GM21360 (cell line): ENCODE measurements around the gene TCERG1L.
"Not testable (repeated sequence)": the region's sequence is repeated elsewhere in the genome, so short reads cannot be mapped to it uniquely, and the experiment has no call there.

Experiments used
- ATAC-seq: cut with Tn5 transposase; IDR thresholded peaks from one replicate; pipeline ENCODE4 v1.9.1; 2021; ENCODE audit warnings: mild to moderate bottlenecking, moderate library complexity; ENCODE audit not compliant: unreplicated experiment

TCERG1L gene

GRCh38 chr10:131113709-131114291 is 197.7 kb downstream of the TCERG1L start:
- ATAC-seq, result no peak

GRCh38 chr10:131113165-131113564 is 198.4 kb downstream of the TCERG1L start:
- no peak for ATAC-seq

- ATAC-seq, result no peak
Measured at GRCh38 chr10:131112691-131113090, 198.8 kb downstream of the TCERG1L start.

GRCh38 chr10:131111471-131112080 is 199.9 kb downstream of the TCERG1L start:
- no peak for ATAC-seq

DNA sequence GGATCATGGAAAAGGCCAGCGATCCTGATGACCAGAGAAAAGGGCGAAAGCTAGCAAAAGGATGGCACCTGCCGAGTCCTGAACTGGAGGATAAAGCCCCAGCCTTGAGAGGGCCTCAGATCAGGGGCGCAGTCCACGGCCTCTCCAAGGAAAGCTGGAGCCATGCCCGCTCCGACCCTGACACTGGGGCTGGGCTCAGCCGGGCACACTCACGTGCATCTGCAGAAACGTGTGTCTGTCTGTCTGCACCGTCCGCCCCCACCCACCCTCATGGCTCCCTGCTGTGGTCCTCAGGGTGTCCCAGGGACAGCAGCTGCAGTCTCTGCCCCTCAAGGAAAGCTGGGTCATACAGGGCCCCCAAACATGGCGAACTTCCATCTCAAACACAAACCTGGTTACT is 200.5 kb downstream of the TCERG1L start:
- no peak for ATAC-seq

DNA sequence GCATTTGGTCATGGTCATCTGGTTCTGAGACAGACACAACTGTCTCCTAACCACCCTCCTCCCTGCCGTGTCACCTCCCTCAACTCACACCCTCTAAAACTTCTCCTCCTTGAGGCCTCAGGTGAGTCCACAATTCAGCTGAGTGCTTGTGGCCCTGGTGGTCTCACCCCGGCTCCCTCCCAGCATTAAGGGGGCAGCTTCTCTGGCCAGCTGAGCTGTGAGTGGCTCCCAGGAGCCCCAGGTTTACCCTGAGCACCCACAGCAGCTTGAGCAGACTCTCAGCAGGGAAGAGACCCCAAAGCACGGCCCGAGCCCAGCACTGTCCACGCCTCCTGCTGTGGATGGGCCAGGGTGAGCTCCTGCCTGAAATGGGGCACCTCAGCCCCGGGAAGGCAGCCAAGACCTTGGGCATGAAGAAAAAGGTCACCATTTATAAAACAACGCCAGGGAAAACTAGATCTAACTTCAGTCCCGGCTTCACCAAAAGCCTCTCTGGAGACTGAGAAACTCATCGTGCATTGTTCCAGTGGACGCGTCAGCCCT is 201.2 kb downstream of the TCERG1L start:
- ATAC-seq, result no peak

DNA sequence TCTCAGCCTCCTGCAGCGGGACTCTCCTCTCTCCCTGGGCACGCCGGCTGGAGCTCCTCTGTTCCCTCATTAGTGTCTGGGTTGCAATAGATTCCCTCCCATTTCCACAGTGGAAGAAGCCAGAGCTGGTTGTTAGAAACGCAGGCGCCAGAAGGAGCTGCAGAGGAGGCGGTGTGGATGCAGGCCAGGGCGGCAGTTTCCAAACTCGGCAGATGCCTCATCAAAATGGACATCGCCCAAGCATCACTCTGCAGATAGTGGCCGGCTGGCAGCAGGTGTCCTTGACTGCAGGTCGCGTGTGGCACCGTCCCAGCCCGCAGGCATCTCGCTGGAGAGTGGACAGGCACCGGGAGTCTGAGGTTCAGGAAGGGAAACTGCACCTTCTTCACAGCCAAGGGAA is 201.8 kb downstream of the TCERG1L start:
- no peak for ATAC-seq

DNA sequence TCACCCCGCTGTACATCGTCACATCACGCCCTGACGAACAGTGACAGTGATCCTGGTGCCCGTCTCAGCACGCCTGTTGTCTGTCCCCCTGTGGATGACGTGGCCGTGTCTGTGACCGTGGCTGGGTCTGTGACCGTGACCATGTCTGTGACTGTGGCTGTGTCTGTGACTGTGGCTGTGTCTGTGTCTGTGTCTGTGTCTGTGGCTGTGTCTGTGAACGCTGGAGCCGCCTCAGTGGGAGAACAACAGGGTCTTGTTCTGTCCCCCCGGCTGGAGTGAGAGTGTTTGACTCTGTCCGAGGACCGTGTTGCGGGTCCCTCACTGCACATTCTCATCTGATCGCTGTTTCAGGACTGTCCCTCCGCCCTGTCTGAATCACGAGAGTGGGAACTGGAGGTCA is 202.2 kb downstream of the TCERG1L start:
- no peak for ATAC-seq

DNA sequence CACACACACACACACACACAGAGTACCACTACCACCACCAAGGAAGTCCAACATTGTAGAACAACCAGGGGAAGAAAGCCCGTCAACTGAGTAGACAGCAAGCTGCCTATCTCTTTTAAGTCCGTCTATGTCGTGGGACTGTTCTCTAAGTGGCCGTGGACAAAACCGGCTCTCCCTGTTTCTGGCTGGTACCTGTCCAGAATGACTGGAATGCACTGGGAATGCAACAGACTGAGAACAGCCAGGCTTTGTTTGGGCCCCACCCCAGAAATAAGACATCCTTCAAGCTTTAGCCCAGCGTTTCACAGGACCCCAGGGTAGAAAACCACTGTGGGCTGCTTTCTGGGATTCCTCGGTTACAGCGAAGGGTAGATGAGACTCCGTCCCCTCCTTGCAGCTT is 203.6 kb downstream of the TCERG1L start:
- no peak for ATAC-seq

- no peak for ATAC-seq
Measured at GRCh38 chr10:131102676-131103075, 208.8 kb downstream of the TCERG1L start.

- no peak for ATAC-seq
Measured at GRCh38 chr10:131102147-131102546, 209.4 kb downstream of the TCERG1L start.

DNA sequence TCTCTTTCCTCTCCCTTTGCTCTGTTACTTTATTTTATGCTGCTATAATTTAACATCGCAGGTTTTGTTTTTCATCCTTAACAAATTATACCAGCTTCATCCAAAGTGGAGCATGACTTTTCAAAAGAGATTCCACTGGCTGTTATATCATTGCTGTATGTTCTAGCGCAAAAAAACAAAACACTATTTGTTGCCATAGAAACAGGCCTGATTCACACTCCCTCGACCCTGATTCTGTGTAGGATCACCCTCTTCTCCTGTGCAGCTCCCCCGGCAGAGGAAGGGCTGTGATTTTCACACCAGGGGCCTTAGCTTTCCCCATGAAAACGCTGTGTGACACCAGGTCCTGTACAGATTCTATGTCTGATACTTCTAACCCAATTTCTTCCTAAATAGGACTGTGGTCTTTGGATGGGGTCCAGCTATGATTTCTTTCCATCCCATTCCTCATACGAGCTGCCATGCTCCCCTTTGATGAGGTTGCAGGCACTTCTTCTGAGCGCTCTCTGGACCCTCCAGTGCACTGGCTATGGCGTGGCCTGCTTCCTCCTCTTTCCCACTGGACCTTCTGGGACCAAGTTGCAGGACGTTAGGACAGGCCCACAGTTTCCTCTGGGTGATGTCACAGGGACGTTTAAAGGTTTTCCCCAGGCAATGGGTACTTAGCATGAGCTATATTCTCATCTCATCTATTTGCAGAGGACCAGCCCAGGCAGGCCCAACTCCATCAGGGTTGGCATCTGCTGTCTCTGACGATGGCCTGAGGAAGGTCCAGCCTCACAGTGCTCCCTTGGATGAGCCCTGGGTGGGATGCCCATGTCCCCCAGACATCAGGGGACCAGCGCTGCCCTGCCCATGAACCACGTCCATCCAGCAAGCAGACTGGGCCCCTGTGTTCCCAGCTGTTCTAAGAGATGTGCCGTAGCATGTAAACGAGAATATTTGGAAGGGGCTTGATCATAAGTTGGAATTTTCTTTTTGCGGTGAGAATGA is 210.8 kb downstream of the TCERG1L start:
- not testable (repeated sequence) for ATAC-seq

GRCh38 chr10:131099028-131099726 is 212.3 kb downstream of the TCERG1L start:
- no peak for ATAC-seq

DNA sequence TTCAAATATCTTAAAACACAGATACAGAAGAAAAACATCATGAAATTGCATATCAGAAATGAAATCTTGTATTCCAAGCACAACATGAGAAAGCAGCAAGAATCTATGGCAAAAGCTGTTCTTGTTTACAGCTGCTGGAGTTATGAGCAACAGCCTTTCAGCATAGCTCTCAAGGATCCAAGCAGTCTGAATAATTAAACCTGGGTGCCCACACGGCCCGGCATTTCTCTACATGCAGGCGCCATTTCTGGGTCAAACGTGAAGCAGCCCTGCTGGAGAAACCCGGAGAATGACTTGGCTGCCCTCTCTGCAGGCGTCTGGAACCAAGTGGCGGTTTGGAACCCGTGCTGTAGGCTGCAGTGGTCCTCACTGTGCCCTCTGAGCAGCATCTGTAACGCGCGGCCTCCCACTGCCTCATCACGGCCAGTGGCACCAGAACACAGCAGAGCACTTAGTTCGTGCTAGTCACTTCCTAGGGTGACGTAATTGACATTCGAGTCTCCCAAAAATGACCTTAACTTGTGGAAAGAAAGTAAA is 213.0 kb downstream of the TCERG1L start:
- ATAC-seq, result no peak

GRCh38 chr10:131096031-131096430 is 215.5 kb downstream of the TCERG1L start:
- no peak for ATAC-seq

DNA sequence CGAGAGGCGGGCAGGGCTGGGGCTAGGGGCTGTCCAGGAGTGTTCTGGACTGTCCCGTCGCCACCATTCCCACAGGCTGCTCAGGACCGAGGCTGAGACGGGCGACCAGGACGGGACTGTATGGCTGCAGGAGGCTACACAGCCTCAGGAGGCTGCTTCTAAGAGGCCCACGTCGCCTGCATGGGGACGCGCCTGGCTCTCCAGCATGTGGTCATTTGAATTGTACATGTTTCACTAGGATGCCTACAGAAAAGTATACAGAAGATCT is 216.3 kb downstream of the TCERG1L start:
- no peak for ATAC-seq

DNA sequence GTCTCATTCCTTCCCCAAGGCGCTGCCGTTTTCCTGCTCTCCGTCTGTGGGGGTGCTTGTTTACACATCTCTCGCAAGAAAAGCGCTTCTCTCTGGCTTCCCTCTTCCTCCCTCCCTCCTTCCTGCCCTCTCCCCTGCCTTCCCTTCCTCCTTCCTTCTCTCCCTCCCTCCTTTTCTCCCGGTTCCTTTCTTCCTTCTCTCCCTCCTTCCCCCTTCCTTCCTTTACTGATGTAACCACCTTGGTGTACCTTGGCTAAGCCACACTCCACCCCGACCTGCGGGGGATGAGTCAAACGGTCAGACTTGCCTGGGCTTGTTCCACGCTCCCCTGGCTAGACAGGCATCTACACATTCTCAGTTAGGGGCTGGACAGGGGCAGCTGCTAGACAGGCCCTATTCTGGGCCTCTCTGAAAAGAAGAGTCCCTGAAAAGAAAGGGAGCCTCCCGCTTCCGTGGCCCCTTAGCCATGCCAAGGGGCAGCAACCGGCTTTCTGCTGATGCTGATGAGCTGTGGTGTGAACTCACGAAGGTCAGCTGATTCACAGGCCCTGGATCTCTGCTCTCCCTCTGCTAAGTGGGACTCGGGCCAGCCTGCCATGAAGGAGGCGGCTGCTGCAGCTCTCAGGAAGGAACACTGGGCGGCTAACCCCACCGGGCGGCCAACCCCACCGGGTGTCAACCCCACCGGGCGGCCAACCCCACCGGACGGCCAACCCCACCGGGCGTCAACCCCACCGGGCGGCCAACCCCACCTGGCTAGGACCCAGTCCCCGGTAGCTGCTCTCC is 216.8 kb downstream of the TCERG1L start:
- ATAC-seq, result no peak

DNA sequence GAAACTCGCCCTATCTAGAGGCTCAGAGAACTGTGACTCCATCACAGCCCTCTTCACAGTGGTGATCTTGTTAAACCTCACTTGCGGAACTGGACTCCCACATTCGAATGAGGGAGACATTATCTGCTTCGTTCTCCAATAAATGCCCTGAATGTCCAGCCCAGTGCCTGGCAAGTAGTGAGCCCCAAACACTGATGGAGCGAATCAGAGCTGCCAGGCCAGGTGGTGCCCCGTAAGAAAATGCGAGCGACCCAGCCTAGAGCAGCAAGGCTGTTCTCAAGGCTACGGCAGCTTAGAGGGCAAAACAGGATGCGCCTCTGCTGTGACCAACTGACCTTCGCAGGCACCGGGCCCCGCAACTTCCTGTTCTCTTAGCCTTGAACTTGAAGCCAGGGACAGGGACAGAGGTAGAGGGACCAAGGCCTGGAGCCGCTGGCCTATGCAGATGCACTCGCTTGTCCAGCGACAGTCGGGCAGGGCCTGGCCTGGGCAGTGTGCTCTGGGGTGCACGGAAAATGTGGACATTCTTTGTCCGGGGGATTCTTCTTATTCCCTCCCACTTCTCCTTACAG is 217.6 kb downstream of the TCERG1L start:
- no peak for ATAC-seq

DNA sequence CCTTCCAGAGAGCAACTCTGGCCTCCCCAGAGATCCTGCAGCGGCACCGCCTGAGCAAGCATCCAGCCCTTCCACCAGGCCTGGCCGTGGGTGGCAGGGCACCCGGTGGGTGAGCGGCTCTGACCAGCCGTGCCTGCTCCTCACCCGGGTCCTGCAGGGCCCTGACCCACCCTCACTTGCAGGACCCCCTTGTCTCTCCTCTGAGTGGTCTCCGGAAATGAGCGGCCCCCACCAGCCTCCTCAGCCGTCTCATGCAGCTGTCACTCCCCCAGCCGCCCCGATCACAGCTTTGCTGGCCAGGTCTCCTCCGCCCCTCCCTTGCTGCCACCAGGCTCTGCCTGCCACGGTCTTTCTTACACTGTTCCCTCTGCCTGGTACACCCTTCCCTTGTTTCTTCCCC is 218.2 kb downstream of the TCERG1L start:
- ATAC-seq, result no peak

DNA sequence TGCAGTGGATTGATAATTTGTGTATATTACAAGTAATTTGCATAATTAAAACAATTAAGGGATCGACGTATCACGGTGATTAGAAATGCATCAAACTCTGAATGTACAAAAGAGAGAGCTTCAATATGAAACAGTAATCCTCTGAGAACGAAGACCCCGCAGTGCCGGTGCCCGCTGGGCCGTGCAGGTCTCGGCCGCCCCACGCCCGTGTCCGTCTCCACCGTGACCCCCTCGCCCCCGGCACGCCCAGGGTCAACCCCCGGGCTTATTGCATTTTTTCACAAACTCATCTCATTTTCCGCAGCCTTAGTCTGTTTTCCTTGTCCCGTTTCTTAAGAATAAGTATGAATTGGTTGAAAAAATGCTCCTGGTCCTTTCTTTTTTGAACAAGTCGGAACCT is 218.6 kb downstream of the TCERG1L start:
- ATAC-seq, result no peak
